Limb (tissue), 2 donors: ENCODE data around the gene NUDT7.

Experiments used
- DNase-seq, 2 donors: peaks; one replicate each; pipeline ENCODE4 v3.0.0-alpha.2; 2016; ENCODE audit errors: extremely low spot score in 2 of 2

NUDT7 gene

DNA sequence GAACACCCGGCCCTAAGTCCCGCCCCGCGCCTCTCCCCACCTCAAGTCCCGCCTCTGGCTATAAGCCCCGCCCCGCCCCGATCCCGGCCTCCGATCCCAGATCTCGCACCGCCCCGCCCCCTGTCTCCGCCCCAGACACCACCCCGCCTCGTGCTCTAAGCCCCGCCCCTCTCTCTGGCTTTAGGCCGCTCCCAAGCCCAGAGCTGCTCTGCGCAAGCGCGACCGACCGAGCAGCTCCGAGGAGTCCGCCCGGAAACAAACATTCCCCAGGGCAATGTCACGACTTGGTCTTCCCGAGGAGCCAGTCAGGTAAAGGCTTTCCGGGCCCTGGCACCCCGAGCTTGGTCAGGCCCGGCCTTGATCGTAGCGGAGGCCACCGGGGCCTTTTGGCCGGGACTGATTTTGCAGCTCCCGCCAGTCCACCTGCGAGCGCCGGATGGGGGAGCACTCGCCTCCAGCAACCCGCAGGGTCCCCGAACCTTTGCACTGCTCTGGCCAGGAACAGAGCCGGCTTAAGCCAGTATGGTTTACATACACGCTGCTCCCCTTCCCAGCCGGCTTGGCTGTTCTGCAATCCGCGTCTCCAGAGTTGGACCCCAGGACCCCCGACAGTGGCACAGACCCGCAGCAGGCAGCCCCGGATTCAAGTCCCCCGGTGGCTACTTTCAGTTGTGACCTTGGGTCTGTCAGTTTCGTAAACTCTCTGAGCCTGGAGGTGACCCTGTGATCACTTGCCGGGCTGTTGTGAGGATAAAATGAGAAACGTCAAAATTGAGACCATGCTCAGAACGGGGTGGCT lies at the start of gene NUDT7:
Gene NUDT7, plus strand, starts transcription at position 206 of the 799 bp plus-strand sequence. Its CDS starts 69 bp downstream, at position 275.
- DNase-seq = peak; percentile 97 to 99

DNA sequence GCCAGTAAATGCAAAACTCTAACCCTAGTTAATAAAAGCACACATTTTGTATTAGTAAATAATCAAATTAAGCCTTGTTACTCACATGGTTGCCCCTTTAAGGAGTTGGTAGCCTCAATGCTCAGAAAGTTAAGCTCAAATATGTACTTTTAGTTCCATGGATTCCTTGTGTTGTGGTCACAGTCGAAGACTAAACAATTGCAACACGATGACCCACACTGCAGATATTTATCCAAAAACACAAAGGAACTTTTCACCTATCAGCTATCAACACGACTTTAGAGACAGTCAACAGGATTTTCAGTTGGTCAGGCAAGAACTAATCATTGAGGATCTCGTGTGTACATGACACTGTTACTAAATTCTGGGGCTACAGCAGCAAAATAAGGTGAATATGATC lies 47.4 kb upstream of the NUDT7 start:
- DNase-seq = no peak

DNA sequence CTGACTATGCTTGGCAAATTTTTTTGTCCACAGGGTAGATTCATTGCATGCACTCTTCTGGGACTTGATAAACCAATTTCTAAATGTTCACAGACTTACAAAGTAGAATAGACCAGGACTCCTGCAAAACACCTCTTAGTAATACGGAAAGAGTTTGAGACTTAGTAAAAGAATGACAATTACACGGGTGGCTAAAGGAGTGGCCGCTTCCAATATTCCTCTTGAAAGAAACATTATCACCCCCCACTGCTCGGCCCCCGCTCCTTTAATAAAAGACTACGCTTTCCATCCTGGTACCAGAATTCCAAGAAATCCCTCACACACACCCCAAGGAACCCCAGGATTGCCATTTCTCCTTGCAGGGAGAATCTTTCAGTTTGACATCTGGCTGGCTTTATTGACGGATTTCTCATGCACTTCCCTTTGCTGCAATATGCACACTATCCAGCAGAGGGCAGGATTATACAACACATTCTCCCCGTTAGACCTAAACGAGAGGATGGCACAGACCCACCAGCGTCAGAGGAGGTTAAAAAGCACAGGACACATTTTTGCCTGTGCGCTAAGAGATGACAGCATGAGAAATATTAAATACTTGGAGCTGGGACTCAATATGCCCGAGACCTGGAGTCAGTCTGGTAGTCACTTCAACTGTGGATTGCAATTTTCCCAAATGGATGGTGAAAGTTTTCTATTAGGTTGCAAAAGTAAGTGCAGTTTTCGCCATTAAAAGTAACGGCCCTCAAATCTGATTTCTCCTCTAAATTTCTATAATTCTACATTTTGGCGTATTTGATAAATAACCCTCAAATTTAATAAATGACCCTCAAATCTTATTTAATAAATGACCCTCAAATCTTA lies 46.6 kb upstream of the NUDT7 start:
- DNase-seq = peak; percentile 75 to 84

DNA sequence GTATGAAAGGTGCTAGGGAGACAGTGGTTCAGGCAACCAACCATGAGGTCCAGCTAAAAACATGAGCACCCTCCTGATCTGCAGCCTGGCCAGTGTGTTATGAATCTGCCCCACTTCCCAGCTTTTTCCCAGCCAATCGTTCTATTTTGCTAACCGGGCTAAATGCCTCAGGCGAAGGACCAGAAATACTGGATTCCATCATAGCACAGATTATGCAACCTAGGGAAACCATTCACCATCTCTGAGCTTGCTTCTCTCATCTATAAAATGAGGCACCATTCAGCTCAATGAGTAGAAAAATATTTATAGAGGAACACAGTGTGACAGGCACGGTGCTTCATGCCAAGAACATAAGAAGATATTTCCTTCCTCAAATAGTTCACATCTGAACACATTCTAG lies 45.2 kb upstream of the NUDT7 start:
- no peak for DNase-seq

DNA sequence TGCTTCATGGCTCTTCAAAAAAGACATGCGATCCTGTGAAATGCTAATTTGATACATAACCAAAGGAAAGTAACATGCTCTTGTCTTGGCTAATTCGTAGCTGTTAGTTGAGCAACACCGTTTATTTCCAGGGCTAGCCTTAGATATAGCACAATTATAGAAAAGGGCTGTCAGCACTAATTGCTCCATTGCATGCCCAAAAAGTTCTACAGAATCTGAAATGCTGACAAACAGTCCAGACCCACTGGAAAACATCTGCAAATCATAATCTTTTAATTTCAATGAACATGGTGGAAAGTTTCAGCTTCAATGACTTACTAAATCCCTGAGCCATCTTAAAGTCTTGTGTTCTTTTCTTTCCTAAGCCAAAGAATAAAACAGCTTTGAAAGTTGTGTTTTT lies 42.9 kb upstream of the NUDT7 start:
- peak in 1 of 2 donors; percentile 32 for DNase-seq

DNA sequence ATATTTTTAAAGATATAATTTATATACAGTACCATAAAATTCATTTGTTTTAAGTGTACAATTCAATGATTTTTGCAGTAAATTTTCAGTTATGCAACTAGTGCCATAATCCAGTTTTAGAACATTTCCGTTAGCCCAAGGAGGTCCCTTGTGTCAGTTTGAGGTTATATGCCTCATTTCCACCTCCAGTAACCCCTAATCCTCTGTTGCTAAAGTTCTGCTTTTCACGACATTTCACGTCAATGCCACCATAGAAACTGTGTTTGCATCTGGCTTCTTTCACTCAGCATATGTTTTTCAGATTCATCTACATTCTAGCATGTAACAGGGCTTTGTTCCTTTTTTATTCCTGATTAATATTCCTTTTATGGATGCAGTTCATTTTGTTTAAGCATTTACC lies 42.4 kb upstream of the NUDT7 start:
- peak in 1 of 2 donors; percentile 42 for DNase-seq

DNA sequence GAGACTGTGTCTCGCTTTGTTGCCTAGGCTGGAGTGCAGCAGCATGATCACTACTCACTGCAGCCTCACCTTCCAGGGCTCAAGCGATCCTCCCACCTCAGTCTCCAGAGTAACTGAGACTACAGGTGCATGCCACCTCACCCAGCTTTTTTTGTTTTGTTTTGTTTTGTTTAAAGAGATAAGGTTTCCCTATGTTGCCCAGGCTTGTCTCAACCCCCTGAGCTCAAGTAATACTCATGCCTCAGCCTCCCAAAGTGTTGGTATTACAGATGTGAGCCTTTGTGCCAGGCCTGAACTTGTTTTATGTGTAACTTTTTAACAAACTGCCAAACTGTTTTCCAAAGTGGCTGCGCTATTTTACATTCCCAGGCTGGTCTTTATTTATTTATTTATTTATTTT lies 41.8 kb upstream of the NUDT7 start:
- no peak for DNase-seq

DNA sequence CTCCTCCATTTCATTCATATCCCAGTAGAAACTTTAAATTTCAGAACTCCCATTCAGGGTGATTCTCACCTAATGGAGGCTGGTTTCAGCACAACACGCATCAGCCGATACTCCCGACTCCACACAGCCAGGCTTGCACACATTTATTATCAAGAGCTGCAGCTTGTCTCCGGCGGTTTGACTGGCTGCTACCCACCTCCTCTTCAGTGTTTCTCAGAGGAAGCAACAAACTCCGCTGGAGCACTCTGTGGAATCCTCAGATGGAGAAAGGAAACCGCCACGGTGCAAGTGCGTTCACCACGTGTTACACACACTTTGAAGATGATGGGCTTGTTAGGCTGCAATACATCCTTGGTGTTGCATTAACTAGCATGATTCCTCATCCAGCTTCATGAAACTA lies 39.7 kb upstream of the NUDT7 start:
- no peak for DNase-seq

DNA sequence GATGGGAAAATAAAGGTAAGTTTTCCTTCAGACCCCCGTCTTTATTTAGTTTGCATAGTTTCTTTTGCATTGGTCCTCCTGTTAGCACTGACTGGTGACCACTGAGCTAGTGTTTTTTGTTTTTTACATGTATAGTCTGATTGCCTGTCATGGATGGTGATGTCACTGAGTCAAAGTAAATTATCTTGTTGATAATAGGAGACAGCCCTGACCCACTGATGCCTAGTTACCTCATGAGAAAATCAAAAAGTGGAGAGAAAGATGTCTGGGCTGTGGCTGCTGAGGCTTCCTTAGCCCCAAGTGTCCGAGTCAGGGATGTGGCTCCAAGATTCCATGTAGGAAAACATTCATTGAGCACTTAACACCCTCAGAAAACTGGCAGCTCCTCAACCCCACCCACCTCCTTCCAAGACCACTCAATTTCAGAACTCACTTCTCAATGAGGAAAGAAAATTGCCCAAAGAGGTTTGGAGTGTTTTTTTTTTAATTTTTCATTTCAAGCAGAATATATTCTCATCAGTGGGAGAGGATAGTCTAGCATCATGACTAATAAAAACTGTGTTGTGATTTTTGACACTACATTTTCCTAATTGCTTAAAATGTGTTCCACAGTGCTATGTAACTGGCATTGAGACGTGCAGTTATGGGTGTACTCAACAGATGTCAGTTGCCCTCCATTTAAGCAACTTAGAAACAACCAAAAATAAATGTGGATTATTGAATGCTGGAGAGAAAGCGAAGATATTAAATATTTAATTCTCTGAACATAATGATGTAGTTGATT lies 38.7 kb upstream of the NUDT7 start:
- DNase-seq = no peak

DNA sequence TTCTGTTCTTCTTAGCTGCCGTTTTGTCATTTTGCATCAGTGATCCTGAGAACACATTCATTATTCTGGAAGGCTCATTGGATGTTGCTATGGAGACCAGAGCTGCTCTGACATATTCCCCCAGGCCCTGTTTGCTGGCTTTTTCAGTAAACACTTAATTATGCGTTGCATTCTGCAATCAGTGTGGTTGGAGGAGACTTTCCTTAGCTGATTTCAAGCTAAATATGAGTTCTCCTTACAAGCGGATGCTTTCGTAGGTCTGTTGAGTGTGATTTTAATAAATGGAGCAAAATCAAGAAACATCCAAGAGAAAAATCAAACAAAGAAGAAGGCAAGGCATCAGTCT lies 38.2 kb upstream of the NUDT7 start:
- no peak for DNase-seq

DNA sequence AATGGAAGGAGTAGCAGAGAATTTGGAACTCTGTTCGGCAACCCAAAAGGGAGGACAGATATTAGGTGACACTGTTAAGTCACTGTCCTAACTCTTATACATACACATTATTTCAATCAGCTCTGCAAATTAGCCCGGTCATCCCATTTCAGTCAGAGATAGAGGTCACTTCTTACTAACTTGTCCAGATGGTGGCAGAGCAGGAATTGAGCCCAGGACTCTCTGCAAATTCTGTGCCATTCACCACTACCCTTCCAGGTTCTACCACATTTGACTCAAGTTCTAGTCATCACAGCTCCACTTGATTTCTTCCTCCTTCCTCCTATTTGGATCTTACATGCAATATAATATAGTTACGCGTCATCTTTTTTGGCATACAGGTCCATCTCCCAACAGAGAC lies 35.9 kb upstream of the NUDT7 start:
- no peak for DNase-seq

DNA sequence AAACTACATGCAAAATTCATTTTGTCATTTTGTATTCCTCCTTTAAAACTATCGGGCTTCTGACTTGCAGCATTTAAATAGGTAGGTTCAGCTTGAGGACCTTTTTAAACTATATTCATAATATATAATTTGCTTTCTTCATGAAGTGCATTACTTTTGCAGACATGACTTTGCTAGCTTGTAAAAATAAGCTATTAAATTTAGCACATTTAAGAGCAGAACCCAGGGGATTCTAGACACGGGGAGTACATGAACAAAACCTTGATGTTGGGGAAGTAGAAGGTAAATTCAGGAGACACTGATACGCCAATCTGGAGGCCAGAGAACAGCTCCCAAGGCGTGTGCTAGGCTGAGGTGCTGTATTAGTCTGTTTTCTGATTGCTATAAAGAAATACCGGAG lies 32.3 kb upstream of the NUDT7 start:
- no peak for DNase-seq

DNA sequence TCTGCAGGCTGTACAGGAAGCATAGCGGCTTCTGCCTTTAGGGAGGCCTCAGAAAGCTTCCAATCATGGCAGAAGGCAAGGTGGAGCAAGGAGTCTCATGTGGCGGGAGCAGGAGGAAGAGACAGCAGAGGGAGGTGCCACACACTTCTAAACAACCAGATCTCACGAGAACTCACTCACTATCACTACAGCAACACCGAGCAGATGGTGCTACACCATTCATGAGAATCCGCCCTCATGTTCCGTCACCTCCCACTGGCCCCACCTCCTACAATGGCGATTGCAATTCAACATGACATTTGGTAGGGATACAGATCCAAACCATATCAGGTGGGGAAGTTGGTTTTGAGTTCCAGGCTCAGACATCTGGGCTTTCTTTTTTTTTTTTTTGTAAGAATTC lies 31.9 kb upstream of the NUDT7 start:
- no peak for DNase-seq

DNA sequence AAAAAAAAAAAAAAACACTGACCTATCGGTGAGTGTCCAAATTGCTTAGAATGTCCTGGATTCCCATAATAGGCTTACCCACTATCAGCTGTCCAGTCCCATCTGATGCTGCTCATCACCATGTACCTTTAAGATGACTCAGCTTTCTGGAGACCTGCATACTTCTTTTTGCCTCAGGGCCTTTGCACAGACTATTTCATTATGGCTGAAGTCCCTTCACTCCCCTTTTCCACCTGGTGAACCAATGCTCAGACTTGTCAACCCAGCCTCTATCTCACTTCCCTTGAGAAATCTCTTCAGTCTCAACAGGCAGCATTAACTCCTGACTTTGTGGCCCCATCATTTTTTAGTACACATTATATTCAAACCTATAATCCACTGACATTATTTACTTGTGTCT lies 29.7 kb upstream of the NUDT7 start:
- no peak for DNase-seq

DNA sequence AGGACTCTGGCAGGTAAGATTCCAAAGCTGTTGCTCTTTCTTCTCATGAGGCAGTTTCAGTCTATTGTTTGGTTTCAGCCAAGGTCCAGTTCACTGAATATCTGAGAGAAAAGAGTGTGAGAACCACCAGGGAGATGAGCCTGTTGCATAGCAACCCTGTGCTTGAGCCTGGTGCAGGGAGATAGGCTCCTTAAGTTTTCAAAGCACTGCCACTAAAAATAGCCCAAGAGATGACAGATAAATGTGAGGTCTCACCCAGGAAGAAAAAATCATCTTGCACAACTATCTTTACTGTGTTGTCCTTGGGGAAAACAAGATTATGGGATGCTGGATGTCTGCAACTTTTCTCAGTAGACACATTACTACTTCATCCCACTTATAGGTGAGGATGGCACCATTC lies 26.2 kb upstream of the NUDT7 start:
- no peak for DNase-seq

DNA sequence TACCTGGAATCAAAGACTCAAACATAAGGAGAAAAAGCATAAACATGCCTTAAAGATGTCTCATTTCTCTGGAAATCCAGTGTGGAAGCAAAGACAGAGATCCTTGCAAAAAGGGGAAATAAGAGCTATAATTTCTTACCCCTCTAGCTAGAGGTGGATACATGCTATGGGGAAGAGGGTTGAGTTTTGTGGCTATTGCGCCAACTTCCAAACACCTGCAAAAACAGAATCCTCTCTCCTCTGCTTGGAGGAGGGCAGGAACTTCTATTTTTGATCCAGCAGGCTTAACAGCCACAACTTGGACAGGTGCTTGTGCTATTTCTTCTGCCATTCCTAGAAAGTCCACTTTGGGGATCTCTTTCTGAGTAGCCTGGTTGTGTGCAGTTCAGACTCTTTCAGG lies 21.5 kb upstream of the NUDT7 start:
- DNase-seq = no peak

DNA sequence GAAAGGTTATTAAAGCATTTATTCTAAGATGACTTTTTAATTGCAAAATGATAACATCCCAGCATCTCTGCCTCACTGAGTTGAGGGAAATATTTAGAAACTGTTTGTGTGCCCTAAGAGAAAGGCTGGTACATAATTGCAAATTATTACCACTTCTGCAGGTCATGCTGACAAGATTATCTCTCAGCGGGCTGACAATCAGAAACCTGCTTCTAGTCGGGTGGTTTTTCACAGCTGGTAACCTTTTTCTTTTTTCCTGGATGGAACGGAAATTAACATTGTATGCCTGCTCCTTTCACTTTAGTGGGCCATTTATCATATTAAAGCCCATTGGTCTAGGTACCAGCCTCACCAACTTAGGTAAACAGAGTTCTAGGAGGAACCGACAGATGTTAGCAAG lies 17.0 kb upstream of the NUDT7 start:
- no peak for DNase-seq

DNA sequence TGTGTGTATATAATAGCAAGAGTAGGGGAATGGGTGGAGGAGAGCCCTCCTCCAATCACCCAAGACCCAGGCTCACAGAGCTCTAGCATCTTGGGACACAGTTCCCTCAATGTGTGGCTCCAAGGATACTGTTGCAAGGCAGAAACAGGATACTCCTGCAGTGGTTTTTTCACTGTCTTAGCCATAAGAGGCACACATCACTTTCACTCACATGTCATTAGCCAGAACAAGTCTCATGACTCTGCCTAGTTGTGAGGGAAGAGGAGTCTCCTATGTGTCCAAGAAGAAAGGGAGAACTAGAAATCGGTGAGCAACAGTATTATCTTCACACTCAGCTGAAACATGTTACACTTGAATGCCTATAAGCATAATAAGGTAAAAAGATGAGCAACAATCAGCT lies 11.1 kb upstream of the NUDT7 start:
- DNase-seq = no peak

DNA sequence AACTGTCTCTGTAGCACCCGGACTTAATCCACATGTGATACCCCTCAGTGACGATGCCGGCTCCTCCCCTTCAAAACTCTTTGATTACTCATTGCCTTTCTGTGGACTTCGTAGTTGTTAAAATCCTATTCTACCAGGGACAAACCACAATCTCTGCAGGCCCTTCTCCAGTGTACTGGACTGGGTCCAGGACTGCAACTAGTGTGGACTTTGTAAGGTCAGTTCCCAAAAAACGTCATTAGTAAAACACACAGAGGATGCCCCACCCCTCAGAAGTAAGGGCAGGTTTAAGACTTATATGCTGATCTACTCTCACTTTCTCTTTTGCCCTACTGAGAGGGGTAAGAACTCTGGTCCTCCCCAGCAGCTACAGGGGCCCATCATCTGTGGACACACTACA lies 10.5 kb upstream of the NUDT7 start:
- no peak for DNase-seq

DNA sequence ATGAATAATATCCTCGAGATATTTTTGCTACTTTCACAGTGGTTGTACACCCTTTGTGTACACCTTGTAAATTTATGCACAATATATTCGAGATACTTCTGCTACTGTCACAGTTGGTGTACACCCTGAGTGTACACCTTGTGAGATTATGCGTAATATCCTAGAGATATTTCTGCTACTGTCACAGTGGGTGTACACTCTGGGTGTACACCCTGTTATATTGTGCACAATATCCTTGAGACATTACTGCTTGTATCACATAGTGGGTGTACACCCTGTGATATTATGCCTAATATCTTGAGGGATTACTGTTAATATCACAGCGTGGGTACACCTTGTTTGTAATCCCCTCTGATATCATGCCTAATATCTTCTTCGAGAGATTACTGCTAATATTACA lies 7.2 kb upstream of the NUDT7 start:
- no peak for DNase-seq

DNA sequence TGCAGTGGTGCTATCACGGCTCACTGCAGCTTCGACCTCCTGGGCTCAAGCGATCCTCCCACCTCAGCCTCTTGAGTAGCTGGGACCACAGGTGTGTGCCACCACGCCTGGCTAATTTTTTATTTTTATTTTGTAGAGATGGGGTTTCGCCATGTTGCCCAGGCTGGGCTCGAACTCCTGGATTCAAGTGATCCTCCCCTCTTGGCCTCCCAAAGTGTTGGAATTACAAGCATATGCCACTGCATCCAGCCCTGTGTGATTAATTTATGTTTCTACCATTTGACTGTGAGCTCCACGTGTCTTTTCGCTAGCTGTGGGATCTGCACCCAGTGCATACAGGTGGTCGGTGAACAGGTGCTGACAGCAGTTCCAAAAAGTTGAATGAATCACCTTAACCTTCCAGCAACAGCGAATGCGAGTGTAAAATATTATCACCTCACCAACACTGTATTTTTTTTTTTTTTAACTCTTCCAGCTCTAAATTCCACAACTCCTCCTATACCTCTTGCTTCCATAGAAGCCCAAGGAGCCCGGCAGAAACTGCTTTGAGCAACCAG lies 484 bp upstream of the NUDT7 start:
- no peak for DNase-seq

DNA sequence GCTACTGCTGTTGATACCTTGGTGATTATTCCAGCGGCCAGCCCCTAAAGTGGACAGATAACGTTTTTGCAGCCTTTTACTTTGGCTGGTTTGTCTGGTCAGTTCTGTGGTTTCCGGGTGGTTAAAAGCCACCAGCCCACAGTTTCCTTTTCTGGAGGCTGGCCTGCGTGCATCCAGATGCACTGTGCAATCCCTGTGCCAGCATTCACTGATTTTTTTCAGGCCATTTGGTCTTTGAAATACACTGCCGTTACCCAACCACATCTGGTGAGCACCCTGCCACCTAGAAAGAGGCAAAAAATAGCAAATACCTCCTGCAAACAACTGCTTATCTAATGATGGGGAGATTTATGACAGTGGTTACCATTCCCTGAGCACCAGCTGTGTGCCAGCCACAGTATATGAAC lies 797 bp downstream of the NUDT7 start:
- DNase-seq = no peak
